Lower leg skin (tissue), 3 donors: ENCODE results near the gene RFTN2.
"Not testable (repeated sequence)": the region's sequence is repeated elsewhere in the genome, so short reads cannot be mapped to it uniquely, and the experiment has no call there.

Source experiments
- CTCF ChIP-seq, 3 donors: fragments of 450-650 bp; IDR thresholded peaks; one replicate each; pipeline ENCODE4 v1.5.1; 2016; ENCODE audit warnings: antibody characterized with exemption in 3 of 3, mild to moderate bottlenecking in 3 of 3, moderate library complexity in 2 of 3
- POLR2A ChIP-seq, 2 donors: fragments of 450-650 bp; IDR thresholded peaks; one replicate each; pipeline ENCODE4 v1.6.1; 2016 to 2017; ENCODE audit warnings: antibody characterized with exemption in 2 of 2, mild to moderate bottlenecking in 1 of 2, moderate library complexity in 1 of 2

- TF ChIP-seq POLR2A, CTCF (IDR thresholded peaks at IDR 0.05): not testable (repeated sequence)
Observed at GRCh38 chr2:197551260-197551659, 124.1 kb downstream of the RFTN2 start.
